ENCODE measurements around the gene PSG4. TPM values are rescaled to one million over a fixed set of nuclear protein-coding genes. Genes with fewer than 3 reads are reported as not detected.
"Not testable (repeated sequence)": the region's sequence is repeated elsewhere in the genome, so short reads cannot be mapped to it uniquely, and the experiment has no call there.

The PSG4 gene
- total RNA-seq, 1 experiment from 2014 or later: not detected

GRCh38 chr19:43226986-43227385 is 21.5 kb upstream of the PSG4 start:
- not testable (repeated sequence) for H3K27ac Mint-ChIP-seq; H2AFZ ChIP-seq (ENCODE audit: low read length); H3K18ac ChIP-seq (ENCODE audit: insufficient read length, low read depth, low read length); H3K79me2 ChIP-seq (ENCODE audit: insufficient read depth, low read length); H3K79me1 ChIP-seq (ENCODE audit: insufficient read depth, low read depth, low read length, poor library complexity, severe bottlenecking); H3K23ac ChIP-seq (ENCODE audit: insufficient read length, low read depth, low read length); H3K9me3 ChIP-seq (ENCODE audit: control insufficient read depth, low read depth, low read length); H3K36me3 Mint-ChIP-seq (ENCODE audit: insufficient read depth in 1 of 3, low read depth in 3 of 3); H2BK120ac ChIP-seq (ENCODE audit: low read depth, low read length, poor library complexity, severe bottlenecking); H3K4me1 ChIP-seq (ENCODE audit: insufficient read depth, low read length); H2BK15ac ChIP-seq (ENCODE audit: low read depth, low read length); H2BK20ac ChIP-seq (ENCODE audit: low read depth, low read length, poor library complexity, severe bottlenecking); H3K4me3 Mint-ChIP-seq; H3K27me3 Mint-ChIP-seq (ENCODE audit: low read depth); DNase-seq; H4K8ac ChIP-seq (replicated peaks; ENCODE audit: insufficient read length, low read depth, low read length); H3K4me2 ChIP-seq (ENCODE audit: insufficient read depth, insufficient read length, low read length); H3K14ac ChIP-seq (ENCODE audit: insufficient read depth, low read length); H3K9ac ChIP-seq (ENCODE audit: extremely low read depth, insufficient read length, low read length); H3K27me3 ChIP-seq (ENCODE audit: insufficient read depth, low read length); H2AK5ac ChIP-seq (ENCODE audit: insufficient read length, low read length); H3K23me2 ChIP-seq (ENCODE audit: insufficient read length, low read depth, low read length, poor library complexity, severe bottlenecking); H4K5ac ChIP-seq (ENCODE audit: insufficient read length, low read depth, low read length); H4K20me1 ChIP-seq (ENCODE audit: control insufficient read depth, insufficient read depth, insufficient read length); H3T11ph ChIP-seq (ENCODE audit: low read length); H2BK12ac ChIP-seq (ENCODE audit: insufficient read length, low read depth, low read length); H3K56ac ChIP-seq (ENCODE audit: insufficient read length, low read depth, low read length); H3K4ac ChIP-seq (ENCODE audit: low read depth, low read length); H2BK5ac ChIP-seq (ENCODE audit: insufficient read length, low read length); H3K4me1 Mint-ChIP-seq; H4K91ac ChIP-seq (ENCODE audit: insufficient read length, low read depth, low read length); H3K27ac ChIP-seq (ENCODE audit: insufficient read length, low read depth, low read length)
- peaks cover 54 to 73% of the 10 kb centered on the region in 2 experiments for H3K9me3 Mint-ChIP-seq
- no CpG with 5 or more reads among the region's 1 CpG for WGBS (ENCODE audit: extremely low coverage, insufficient read length, low lambda C conversion rate)
